IMR-90 (cell line): ENCODE data around the gene IRAK4. TPM values are rescaled to one million over a fixed set of nuclear protein-coding genes. Genes with fewer than 3 reads are reported as not detected.

Source experiments
- ATAC-seq: fragments of 200-7000 bp; cut with Tn5 transposase; 2 replicates; pipeline ENCODE4 v1.9.1; 2020; ENCODE audit warnings: low read depth, mild to moderate bottlenecking, moderate library complexity
- BruUV-seq: library from RNA; stranded (reverse); fragments of 400-500 nt; replicated peaks from 2 replicates; lab custom pipeline; 2021; lab: Mats Ljungman, UMichigan
- CTCF ChIA-PET: fragments of 300-600 bp; formaldehyde crosslinking; extraction: SDS; loops from one replicate; lab custom pipeline; 2021; ENCODE audit warnings: antibody characterized with exemption; lab: Yijun Ruan, JAX
- POLR2A ChIA-PET: fragments of 300-600 bp; sonication (Branson Sonifier 250); formaldehyde crosslinking; loops from one replicate; lab custom pipeline; 2022; ENCODE audit warnings: antibody characterized with exemption; ENCODE audit not compliant: unreplicated experiment; lab: Charles Lee
- DNase-seq: peaks from one replicate; pipeline ENCODE4 v3.0.0; 2013
- H2AFZ ChIP-seq: replicated peaks from 2 replicates; pipeline ENCODE3; 2013; ENCODE audit warnings: low read length, mild to moderate bottlenecking; ENCODE audit not compliant: poor library complexity
- H2AK5ac ChIP-seq: 2 replicates; pipeline ENCODE4 v1.6.1; 2013; ENCODE audit warnings: low read depth, low read length, inconsistent platforms
- H2AK9ac ChIP-seq: replicated peaks from 2 replicates; pipeline ENCODE3; 2013; ENCODE audit warnings: mild to moderate bottlenecking, low read depth, low read length, moderate library complexity; ENCODE audit not compliant: poor library complexity
- H2BK120ac ChIP-seq: 2 replicates; pipeline ENCODE4 v1.6.1; 2013; ENCODE audit warnings: low read depth, low read length, inconsistent platforms
- H2BK15ac ChIP-seq: 3 replicates; pipeline ENCODE4 v1.6.1; 2013; ENCODE audit warnings: low read depth, low read length, inconsistent platforms
- H2BK20ac ChIP-seq: 2 replicates; pipeline ENCODE4 v1.6.1; 2013; ENCODE audit warnings: low read depth, mild to moderate bottlenecking, inconsistent platforms, low read length, moderate library complexity
- H2BK5ac ChIP-seq: 2 replicates; pipeline ENCODE4 v1.6.1; 2013; ENCODE audit warnings: mild to moderate bottlenecking, low read depth, low read length, inconsistent platforms; ENCODE audit not compliant: poor library complexity, severe bottlenecking
- H3K14ac ChIP-seq: replicated peaks from 2 replicates; pipeline ENCODE4 v1.6.1; 2013; ENCODE audit warnings: low read depth, low read length, inconsistent platforms
- H3K18ac ChIP-seq: 2 replicates; pipeline ENCODE4 v1.6.1; 2013; ENCODE audit warnings: low read depth, low read length, control low read depth
- H3K23ac ChIP-seq: 2 replicates; pipeline ENCODE4 v1.6.1; 2013; ENCODE audit warnings: low read depth, low read length, inconsistent platforms
- H3K27ac ChIP-seq: 2 replicates; pipeline ENCODE4 v1.5.1; 2013; ENCODE audit warnings: mild to moderate bottlenecking, control low read depth, low read length; ENCODE audit not compliant: insufficient read depth
- H3K27me3 ChIP-seq: 2 replicates; pipeline ENCODE4 v1.6.1; 2013; ENCODE audit warnings: low read length; ENCODE audit not compliant: control insufficient read depth, insufficient read depth
- H3K36me3 ChIP-seq: 2 replicates; pipeline ENCODE4 v1.6.1; 2013; ENCODE audit warnings: low read length, mixed read lengths; ENCODE audit not compliant: control insufficient read depth, insufficient read depth
- H3K4ac ChIP-seq: 2 replicates; pipeline ENCODE4 v1.6.1; 2013; ENCODE audit warnings: low read depth, low read length, inconsistent platforms
- H3K4me1 ChIP-seq: 2 replicates; pipeline ENCODE4 v1.6.1; 2013; ENCODE audit warnings: low read length, mixed read lengths; ENCODE audit not compliant: control insufficient read depth, insufficient read depth
- H3K4me2 ChIP-seq: 2 replicates; pipeline ENCODE4 v1.6.1; 2013; ENCODE audit warnings: low read depth, mild to moderate bottlenecking, control low read depth, low read length, moderate library complexity
- H3K4me3 ChIP-seq: 2 replicates; pipeline ENCODE4 v1.5.1; 2013; ENCODE audit warnings: low read depth, mild to moderate bottlenecking, control low read depth, low read length, moderate library complexity; ENCODE audit not compliant: insufficient read depth
- H3K56ac ChIP-seq: 2 replicates; pipeline ENCODE4 v1.6.1; 2013; ENCODE audit warnings: low read length, inconsistent platforms; ENCODE audit not compliant: insufficient read depth; ENCODE audit errors: extremely low read depth
- H3K79me1 ChIP-seq, 2 experiments: 2 replicates each; pipeline ENCODE4 v1.6.1; 2013; ENCODE audit warnings: low read length in 2 of 2, inconsistent platforms in 1 of 2, low read depth in 1 of 2
- H3K9ac ChIP-seq: 2 replicates; pipeline ENCODE4 v1.6.1; 2013; ENCODE audit warnings: low read depth, low read length, control low read depth
- H3K9me1 ChIP-seq: 2 replicates; pipeline ENCODE4 v1.6.1; 2013; ENCODE audit warnings: low read length, inconsistent platforms; ENCODE audit not compliant: insufficient read depth
- H3K9me3 ChIP-seq: 2 replicates; pipeline ENCODE4 v1.6.1; 2013; ENCODE audit warnings: low read length; ENCODE audit not compliant: control insufficient read depth, insufficient read depth
- H4K20me1 ChIP-seq: 2 replicates; pipeline ENCODE4 v1.6.1; 2013; ENCODE audit warnings: low read length, inconsistent platforms; ENCODE audit not compliant: insufficient read depth
- H4K5ac ChIP-seq: 2 replicates; pipeline ENCODE4 v1.6.1; 2013; ENCODE audit warnings: mild to moderate bottlenecking, low read depth, low read length, control low read depth
- H4K8ac ChIP-seq, 2 experiments: 2 replicates each; pipeline ENCODE4 v1.6.1; 2013; ENCODE audit warnings: low read depth in 2 of 2, low read length in 2 of 2, control low read depth in 1 of 2, inconsistent platforms in 1 of 2
- H4K91ac ChIP-seq: 2 replicates; pipeline ENCODE4 v1.6.1; 2013; ENCODE audit warnings: low read depth, low read length, inconsistent platforms; ENCODE audit not compliant: insufficient read depth
- CTCF ChIP-seq: conservative IDR thresholded peaks from 2 replicates; pipeline ENCODE4 v1.5.1; 2012; ENCODE audit warnings: mild to moderate bottlenecking, low read depth, low read length, improper control_type of control experiment
- MAFK ChIP-seq: IDR thresholded peaks from 2 replicates; pipeline ENCODE4 v1.6.1; 2012; ENCODE audit warnings: low read depth, low read length, improper control_type of control experiment
- WGBS, 2 experiments: methylation state at CpG; one replicate each; pipeline versions ENCODE4 v1.1.5 to v1.1.7; 2013; ENCODE audit warnings: missing lambda C conversion rate in 2 of 2; ENCODE audit not compliant: insufficient read length in 1 of 2; ENCODE audit errors: extremely low coverage in 2 of 2; 5-methylcytosine and 5-hydroxymethylcytosine counted together
- dilution Hi-C: fragments of 300-500 bp; cut with HindIII; formaldehyde crosslinking; loops from one replicate; pipeline ENCODE4 v1.14.3; 2018; ENCODE audit warnings: low sequenced_read_pairs; ENCODE audit not compliant: unreplicated experiment
- in situ Hi-C: fragments of 300-500 bp; cut with MboI; formaldehyde crosslinking; loops from 3 replicates; pipeline ENCODE4 v1.14.3; 2019; ENCODE audit warnings: low sequenced_read_pairs, inconsistent platforms, mixed read lengths
- intact Hi-C: fragments of 100-400 bp; cut with micrococcal nuclease; formaldehyde crosslinking; loops from 2 replicates; pipeline ENCODE4 v1.10.0; 2022
- polyA plus RNA-seq, 3 experiments: library from polyadenylated mRNA; depleted of rRNA; stranded (reverse); fragments of >200 nt; gene quantifications; 2 replicates each; pipeline ENCODE4 v1.2.3, GENCODE V29; 2012; ENCODE audit warnings: low replicate concordance in 1 of 3
- total RNA-seq: library from RNA; depleted of rRNA; stranded (reverse); fragments of >200 nt; gene quantifications from 2 replicates; pipeline ENCODE4 v1.2.3, GENCODE V29; 2012

The IRAK4 gene
- total and polyA plus RNA-seq, 2 of the 4 experiments (the other 2 are of a cell fraction), result 12.6 to 27.6 TPM

GRCh38 chr12:43736927-43737440, 21.8 kb upstream of the IRAK4 start:
- Histone ChIP-seq H2AFZ (no peak overlapping the region), H2BK120ac (no peak overlapping the region; the same call in 1 of the 2 replicates), H3K27ac (peak overlapping the region; percentile 40; the same call in 1 of the 2 replicates), H4K91ac (no peak overlapping the region), H3K4me3 (no peak overlapping the region), H2AK5ac (no peak overlapping the region), H2BK15ac (no peak overlapping the region), H3K4ac (no peak overlapping the region; the same call in 1 of the 2 replicates), H3K18ac (no peak overlapping the region), H2BK20ac (no peak overlapping the region), H3K79me1 (peaks cover 0 to 9% of the 10 kb centered on the region in 2 experiments; a peak in 2 of 4 replicates), H3K9ac (no peak overlapping the region), H4K5ac (no peak overlapping the region), H3K14ac (no peak overlapping the region), H3K27me3 (no peaks in the 10 kb centered on the region), H3K4me2 (peak overlapping the region; percentile 71), H3K9me1 (peaks cover 4% of the 10 kb centered on the region), H3K23ac (no peak overlapping the region; the same call in 1 of the 2 replicates), H3K9me3 (no peaks in the 10 kb centered on the region), H3K4me1 (peaks cover 2% of the 10 kb centered on the region), H4K8ac (peak overlapping the region in 1 of 2 experiments; percentile 57; a peak in 1 of 4 replicates), H3K36me3 (peaks cover 9% of the 10 kb centered on the region), H4K20me1 (no peaks in the 10 kb centered on the region), H3K56ac (no peak overlapping the region), H2AK9ac (no peak overlapping the region), H2BK5ac (peak overlapping the region; percentile 78)
- intact Hi-C loops (no loop called here), dilution Hi-C loops (no loop called here), in situ Hi-C loops (no loop called here)
- ATAC-seq (peak; percentile 33), DNase-seq (peak; percentile 51)
- TF ChIP-seq CTCF (no peak), MAFK (0 out of 2 replicates have a peak, but pooled peaks have one; percentile 11)
- CTCF ChIA-PET, result interaction anchor here (0.6 to 1.1 kb wide), 2 partner anchors 26 to 68 kb away, joined by 3 to 6 read pairs; no protein-coding TSS in a partner anchor
- no CpG with 5 or more reads among the region's 3 CpGs for WGBS, 2 experiments
- POLR2A ChIA-PET, result no interaction called here
- no TSS peak for BruUV-seq
